AG09319 (cell line): ENCODE data around the gene TAOK3.
"Not testable (repeated sequence)": the region's sequence is repeated elsewhere in the genome, so short reads cannot be mapped to it uniquely, and the experiment has no call there.

Experiments
- DNase-seq: peaks from one replicate; pipeline ENCODE4 v3.0.0-alpha.2; 2010; ENCODE audit warnings: low read depth; ENCODE audit errors: extremely low read depth
- CTCF ChIP-seq: IDR thresholded peaks from 2 replicates; pipeline ENCODE4 v1.5.1; 2011; ENCODE audit warnings: low read depth, mild to moderate bottlenecking, inconsistent platforms, low read length, moderate library complexity

The TAOK3 gene

GRCh38 chr12:118311666-118312065 is 61.0 kb downstream of the TAOK3 start:
- no peak for DNase-seq
- TF ChIP-seq CTCF: no peak

- no peak for DNase-seq
- TF ChIP-seq CTCF: no peak
Observed at GRCh38 chr12:118310320-118310719, 62.4 kb downstream of the TAOK3 start.

- not testable (repeated sequence) for DNase-seq
Observed at GRCh38 chr12:118308006-118308405, 64.7 kb downstream of the TAOK3 start.

- peak; percentile 72 for DNase-seq
- no peak; the same call in 1 of the 2 replicates for TF ChIP-seq CTCF
Observed at GRCh38 chr12:118307069-118307954, 65.4 kb downstream of the TAOK3 start.

GRCh38 chr12:118304093-118304492 is 68.6 kb downstream of the TAOK3 start:
- no peak for DNase-seq
- TF ChIP-seq CTCF: no peak

GRCh38 chr12:118302053-118302452 is 70.7 kb downstream of the TAOK3 start:
- no peak for DNase-seq
- no peak for TF ChIP-seq CTCF

- TF ChIP-seq CTCF: no peak
- DNase-seq: no peak
Observed at GRCh38 chr12:118299791-118300460, 72.8 kb downstream of the TAOK3 start.

- no peak for TF ChIP-seq CTCF
- DNase-seq: no peak
Observed at GRCh38 chr12:118297284-118297683, 75.4 kb downstream of the TAOK3 start.
